ENCODE measurements around the gene HMCN2.

Gene HMCN2

GRCh38 chr9:130441031-130441430, 175.5 kb downstream of the HMCN2 start:
- Histone ChIP-seq H3K9me3 (ENCODE audit: insufficient read depth, low read depth, low read length) (no peaks in the 10 kb centered on the region), H3K4me2 (ENCODE audit: low read depth, low read length, poor library complexity, severe bottlenecking) (no peak overlapping the region)
- TF ChIP-seq, protein P1, sequence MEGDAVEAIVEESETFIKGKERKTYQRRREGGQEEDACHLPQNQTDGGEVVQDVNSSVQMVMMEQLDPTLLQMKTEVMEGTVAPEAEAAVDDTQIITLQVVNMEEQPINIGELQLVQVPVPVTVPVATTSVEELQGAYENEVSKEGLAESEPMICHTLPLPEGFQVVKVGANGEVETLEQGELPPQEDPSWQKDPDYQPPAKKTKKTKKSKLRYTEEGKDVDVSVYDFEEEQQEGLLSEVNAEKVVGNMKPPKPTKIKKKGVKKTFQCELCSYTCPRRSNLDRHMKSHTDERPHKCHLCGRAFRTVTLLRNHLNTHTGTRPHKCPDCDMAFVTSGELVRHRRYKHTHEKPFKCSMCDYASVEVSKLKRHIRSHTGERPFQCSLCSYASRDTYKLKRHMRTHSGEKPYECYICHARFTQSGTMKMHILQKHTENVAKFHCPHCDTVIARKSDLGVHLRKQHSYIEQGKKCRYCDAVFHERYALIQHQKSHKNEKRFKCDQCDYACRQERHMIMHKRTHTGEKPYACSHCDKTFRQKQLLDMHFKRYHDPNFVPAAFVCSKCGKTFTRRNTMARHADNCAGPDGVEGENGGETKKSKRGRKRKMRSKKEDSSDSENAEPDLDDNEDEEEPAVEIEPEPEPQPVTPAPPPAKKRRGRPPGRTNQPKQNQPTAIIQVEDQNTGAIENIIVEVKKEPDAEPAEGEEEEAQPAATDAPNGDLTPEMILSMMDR (conservative IDR thresholded peaks at IDR 0.05; ENCODE audit: low read length): no peak
- no peak for TF ChIP-seq EZH2phosphoT487 (IDR thresholded peaks at IDR 0.05; ENCODE audit: borderline replicate concordance)

GRCh38 chr9:130442746-130443455, 177.3 kb downstream of the HMCN2 start:
- no peaks in the 10 kb centered on the region for H3K79me2 ChIP-seq (ENCODE audit: insufficient read depth, low read length)
- H3K36me3 ChIP-seq (ENCODE audit: insufficient read depth, low read length): no peaks in the 10 kb centered on the region
- TF ChIP-seq EZH2phosphoT487 (IDR thresholded peaks at IDR 0.05; ENCODE audit: borderline replicate concordance): no peak
- TF ChIP-seq, protein P1 (conservative IDR thresholded peaks at IDR 0.05; ENCODE audit: low read length): no peak
- no peak overlapping the region for H2AFZ ChIP-seq (ENCODE audit: low read length)
- no peaks in the 10 kb centered on the region for H4K20me1 ChIP-seq (ENCODE audit: insufficient read depth, low read length, poor library complexity, severe bottlenecking)
- no peaks in the 10 kb centered on the region for H3K27me3 ChIP-seq (ENCODE audit: insufficient read depth, low read length, poor library complexity, severe bottlenecking)
- no peaks in the 10 kb centered on the region for H3F3A ChIP-seq (ENCODE audit: low read depth)
- no peaks in the 10 kb centered on the region for H3K9me3 ChIP-seq (ENCODE audit: insufficient read depth, low read depth, low read length)
- H3K4me3 ChIP-seq (ENCODE audit: low read length, poor library complexity, severe bottlenecking): no peak overlapping the region
- H3K9ac ChIP-seq (ENCODE audit: low read depth, low read length, poor library complexity, severe bottlenecking): no peak overlapping the region
- H3K4me1 ChIP-seq (ENCODE audit: insufficient read depth, low read length, poor library complexity, severe bottlenecking): no peaks in the 10 kb centered on the region
- no peaks in the 10 kb centered on the region for H3K9me2 ChIP-seq (replicated peaks; ENCODE audit: low read depth, low read length)
- no peak overlapping the region for H3K4me2 ChIP-seq (ENCODE audit: low read depth, low read length, poor library complexity, severe bottlenecking)

More at GRCh38 chr9:130441031-130441430, 175.5 kb downstream of the HMCN2 start:
- H3F3A ChIP-seq (ENCODE audit: low read depth): no peaks in the 10 kb centered on the region
- no peaks in the 10 kb centered on the region for H3K36me3 ChIP-seq (ENCODE audit: insufficient read depth, low read length)
- H3K9me2 ChIP-seq (replicated peaks; ENCODE audit: low read depth, low read length): no peaks in the 10 kb centered on the region
- no peaks in the 10 kb centered on the region for H3K27me3 ChIP-seq (ENCODE audit: insufficient read depth, low read length, poor library complexity, severe bottlenecking)
- H3K9ac ChIP-seq (ENCODE audit: low read depth, low read length, poor library complexity, severe bottlenecking): no peak overlapping the region
- no peak overlapping the region for H3K4me3 ChIP-seq (ENCODE audit: low read length, poor library complexity, severe bottlenecking)
- no peaks in the 10 kb centered on the region for H3K79me2 ChIP-seq (ENCODE audit: insufficient read depth, low read length)
- H2AFZ ChIP-seq (ENCODE audit: low read length): no peak overlapping the region
- H3K4me1 ChIP-seq (ENCODE audit: insufficient read depth, low read length, poor library complexity, severe bottlenecking): no peaks in the 10 kb centered on the region
- H4K20me1 ChIP-seq (ENCODE audit: insufficient read depth, low read length, poor library complexity, severe bottlenecking): no peaks in the 10 kb centered on the region

GRCh38 chr9:130443456-130443801, 177.9 kb downstream of the HMCN2 start:
- Histone ChIP-seq H3K4me2 (ENCODE audit: low read depth, low read length, poor library complexity, severe bottlenecking) (no peak overlapping the region), H3K4me3 (ENCODE audit: low read length, poor library complexity, severe bottlenecking) (no peak overlapping the region), H3K9me3 (ENCODE audit: insufficient read depth, low read depth, low read length) (no peaks in the 10 kb centered on the region), H2AFZ (ENCODE audit: low read length) (no peak overlapping the region), H3F3A (ENCODE audit: low read depth) (no peaks in the 10 kb centered on the region), H3K79me2 (ENCODE audit: insufficient read depth, low read length) (no peaks in the 10 kb centered on the region), H3K27me3 (ENCODE audit: insufficient read depth, low read length, poor library complexity, severe bottlenecking) (no peaks in the 10 kb centered on the region), H3K4me1 (ENCODE audit: insufficient read depth, low read length, poor library complexity, severe bottlenecking) (no peaks in the 10 kb centered on the region), H4K20me1 (ENCODE audit: insufficient read depth, low read length, poor library complexity, severe bottlenecking) (no peaks in the 10 kb centered on the region), H3K9me2 (replicated peaks; ENCODE audit: low read depth, low read length) (no peaks in the 10 kb centered on the region), H3K36me3 (ENCODE audit: insufficient read depth, low read length) (no peaks in the 10 kb centered on the region), H3K9ac (ENCODE audit: low read depth, low read length, poor library complexity, severe bottlenecking) (no peak overlapping the region)
- TF ChIP-seq EZH2phosphoT487 (IDR thresholded peaks at IDR 0.05; ENCODE audit: borderline replicate concordance): no peak
- TF ChIP-seq, protein P1 (conservative IDR thresholded peaks at IDR 0.05; ENCODE audit: low read length): no peak
